HepG2 (cell line): ENCODE measurements around the gene ZNF226. TPM values are rescaled to one million over a fixed set of nuclear protein-coding genes. Genes with fewer than 3 reads are reported as not detected.

ENCODE experiments used
- ATF6 ChIP-seq: sonication (generic); formaldehyde crosslinking; conservative IDR thresholded peaks from 2 replicates; pipeline ENCODE4 v1.4.0; 2020; ENCODE audit warnings: missing genetic modification reagents
- DZIP1 ChIP-seq: sonication (generic); formaldehyde crosslinking; IDR thresholded peaks from 2 replicates; pipeline ENCODE4 v1.5.0; 2020; ENCODE audit warnings: mild to moderate bottlenecking, missing genetic modification reagents
- ERF ChIP-seq: IDR thresholded peaks from 2 replicates; pipeline ENCODE4 v1.6.1; 2018; ENCODE audit warnings: missing biosample characterization, missing genetic modification reagents
- HDAC1 ChIP-seq: sonication (generic); formaldehyde crosslinking; IDR thresholded peaks from 2 replicates; pipeline ENCODE4 v1.5.1; 2020; ENCODE audit warnings: mild to moderate bottlenecking, missing genetic modification reagents
- IRF2 ChIP-seq: IDR thresholded peaks from 2 replicates; pipeline ENCODE4 v1.6.1; 2018; ENCODE audit warnings: missing genetic modification reagents, missing compliant biosample characterization
- KLF6 ChIP-seq: IDR thresholded peaks from 2 replicates; pipeline ENCODE4 v1.8.0; 2016; ENCODE audit warnings: missing biosample characterization, missing genetic modification reagents
- MTF2 ChIP-seq: sonication (generic); formaldehyde crosslinking; IDR thresholded peaks from 2 replicates; pipeline ENCODE4 v1.5.0; 2020; ENCODE audit warnings: missing genetic modification reagents, borderline replicate concordance
- PAX8 ChIP-seq: sonication (generic); formaldehyde crosslinking; IDR thresholded peaks from 2 replicates; pipeline ENCODE4 v1.8.0; 2022; ENCODE audit warnings: mild to moderate bottlenecking, missing genetic modification reagents, borderline replicate concordance
- SMC3 ChIP-seq: IDR thresholded peaks from 2 replicates; pipeline ENCODE4 v1.6.1; 2011; ENCODE audit warnings: low read length, improper control_type of control experiment
- TMF1 ChIP-seq: sonication (generic); formaldehyde crosslinking; IDR thresholded peaks from 2 replicates; pipeline ENCODE4 v1.8.1; 2022; ENCODE audit warnings: low read depth, missing genetic modification reagents
- USF2 ChIP-seq, 2 experiments: sonication (generic) in 1 of 2; formaldehyde crosslinking in 1 of 2; IDR thresholded peaks; 2 replicates each; pipeline versions ENCODE4 v1.5.1 to v1.6.1; 2011 to 2020; ENCODE audit warnings: borderline replicate concordance in 1 of 2, low read depth in 1 of 2, low read length in 1 of 2, mild to moderate bottlenecking in 1 of 2, missing genetic modification reagents in 1 of 2, moderate library complexity in 1 of 2
- ZNF430 ChIP-seq: sonication (generic); formaldehyde crosslinking; IDR thresholded peaks from 2 replicates; pipeline ENCODE4 v1.9.0; 2021; ENCODE audit warnings: mild to moderate bottlenecking, missing genetic modification reagents
- ZNF546 ChIP-seq: sonication (generic); formaldehyde crosslinking; conservative IDR thresholded peaks from 2 replicates; pipeline ENCODE4 v1.8.1; 2023; ENCODE audit warnings: mild to moderate bottlenecking, missing genetic modification reagents
- ZNF580 ChIP-seq: IDR thresholded peaks from 2 replicates; pipeline ENCODE4 v1.6.1; 2016; ENCODE audit warnings: low read depth, borderline replicate concordance
- ZNF710 ChIP-seq: sonication (generic); formaldehyde crosslinking; IDR thresholded peaks from 2 replicates; pipeline ENCODE4 v1.5.0; 2020; ENCODE audit warnings: mild to moderate bottlenecking, missing genetic modification reagents, borderline replicate concordance
- ZNF747 ChIP-seq: sonication (generic); formaldehyde crosslinking; IDR thresholded peaks from 2 replicates; pipeline ENCODE4 v1.8.1; 2023; ENCODE audit warnings: missing genetic modification reagents, mild to moderate bottlenecking, borderline replicate concordance
- ZNF879 ChIP-seq: sonication (generic); formaldehyde crosslinking; IDR thresholded peaks from 2 replicates; pipeline ENCODE4 v1.8.1; 2023; ENCODE audit warnings: missing genetic modification reagents
- polyA plus RNA-seq, 8 experiments: library from polyadenylated mRNA; depleted of rRNA in 3 of 8; stranded (reverse) in 7 of 8; unstranded in 1 of 8; fragments of >200 nt; fragmentation: Illumina TruSeq in 4 of 8; extraction: Trizol in 4 of 8; gene quantifications; 2 replicates each; pipeline versions ENCODE4 v1.2.1 to v1.2.3, GENCODE V29; 2011 to 2016; ENCODE audit warnings: low read depth in 4 of 8, missing spikeins in 1 of 8, mixed read lengths in 1 of 8; ENCODE audit not compliant: insufficient read depth in 1 of 8
- total RNA-seq, 5 experiments: library from RNA; depleted of rRNA; stranded (reverse); fragments of >200 nt; fragmentation: Illumina TruSeq; extraction: Trizol; gene quantifications; 2 replicates each; pipeline ENCODE4 v1.2.3, GENCODE V29; 2016; ENCODE audit warnings: low read depth in 1 of 5

The ZNF226 gene
- total and polyA plus RNA-seq, 2 of the 13 experiments (the other 11 are each of a cell fraction or from before 2014, with no cell fraction given): 8.3 to 16.0 TPM

GRCh38 chr19:44164673-44165512 is at the start of gene ZNF226 (continued):
- TF ChIP-seq ATF6 (CRISPR knock-in tag) (peak; percentile 74; the same call in 1 of the 2 replicates), ZNF430 (peak; percentile 53), MTF2 (no peak), ERF (CRISPR knock-in tag) (peak; percentile 77), ZNF546 (CRISPR knock-in tag) (no peak), ZNF710 (no peak), KLF6 (CRISPR knock-in tag) (no peak), PAX8 (CRISPR knock-in tag) (0 out of 2 replicates have a peak, but pooled peaks have one; percentile 26), HDAC1 (peak; percentile 40; the same call in 1 of the 2 replicates), TMF1 (CRISPR knock-in tag) (no peak), IRF2 (CRISPR knock-in tag) (peak; percentile 99), ZNF580 (CRISPR knock-in tag) (no peak), DZIP1 (CRISPR knock-in tag) (no peak), SMC3 (no peak), ZNF747 (CRISPR knock-in tag) (no peak), ZNF879 (CRISPR knock-in tag) (no peak), USF2 (IDR thresholded peaks at IDR 0.05; ENCODE audit: low read depth, low read length) (no peak), USF2 (CRISPR knock-in tag; IDR thresholded peaks at IDR 0.05; ENCODE audit: borderline replicate concordance) (no peak)
